Measurements from ENCODE around the gene KERA.

DNA sequence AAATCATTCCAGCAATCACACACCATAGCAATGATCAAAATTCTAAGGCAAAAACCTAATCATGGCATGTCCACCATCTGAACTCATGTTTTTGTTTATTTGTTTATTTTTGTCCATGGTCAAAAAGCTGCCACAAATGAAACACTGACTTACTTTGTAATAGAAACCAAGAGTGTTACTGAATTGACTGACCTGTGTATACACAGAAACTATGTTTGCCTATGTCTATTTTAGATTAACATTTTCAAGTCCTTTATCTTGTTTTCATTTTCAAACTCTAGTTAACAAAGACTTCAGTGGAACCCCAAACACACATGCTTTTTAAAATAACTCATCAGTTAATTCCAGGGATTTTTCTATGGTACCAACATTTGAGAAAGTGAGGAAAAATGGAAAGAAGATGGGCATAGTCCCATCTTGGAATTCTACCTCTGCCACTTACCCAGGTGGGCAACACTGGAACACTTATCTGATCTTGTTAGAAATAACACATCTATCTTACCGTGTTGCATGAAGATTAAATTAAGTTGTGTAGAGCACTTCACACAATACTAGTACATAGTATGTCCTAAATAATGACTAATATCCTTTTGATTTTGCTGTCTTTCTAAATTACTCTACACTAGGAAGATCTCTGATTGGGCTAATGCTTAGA lies 47.1 kb upstream of the KERA start:
- TF ChIP-seq POLR2A (IDR thresholded peaks at IDR 0.05): no peak
- TF ChIP-seq, protein P1, sequence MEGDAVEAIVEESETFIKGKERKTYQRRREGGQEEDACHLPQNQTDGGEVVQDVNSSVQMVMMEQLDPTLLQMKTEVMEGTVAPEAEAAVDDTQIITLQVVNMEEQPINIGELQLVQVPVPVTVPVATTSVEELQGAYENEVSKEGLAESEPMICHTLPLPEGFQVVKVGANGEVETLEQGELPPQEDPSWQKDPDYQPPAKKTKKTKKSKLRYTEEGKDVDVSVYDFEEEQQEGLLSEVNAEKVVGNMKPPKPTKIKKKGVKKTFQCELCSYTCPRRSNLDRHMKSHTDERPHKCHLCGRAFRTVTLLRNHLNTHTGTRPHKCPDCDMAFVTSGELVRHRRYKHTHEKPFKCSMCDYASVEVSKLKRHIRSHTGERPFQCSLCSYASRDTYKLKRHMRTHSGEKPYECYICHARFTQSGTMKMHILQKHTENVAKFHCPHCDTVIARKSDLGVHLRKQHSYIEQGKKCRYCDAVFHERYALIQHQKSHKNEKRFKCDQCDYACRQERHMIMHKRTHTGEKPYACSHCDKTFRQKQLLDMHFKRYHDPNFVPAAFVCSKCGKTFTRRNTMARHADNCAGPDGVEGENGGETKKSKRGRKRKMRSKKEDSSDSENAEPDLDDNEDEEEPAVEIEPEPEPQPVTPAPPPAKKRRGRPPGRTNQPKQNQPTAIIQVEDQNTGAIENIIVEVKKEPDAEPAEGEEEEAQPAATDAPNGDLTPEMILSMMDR (IDR thresholded peaks at IDR 0.05): no peak
